Transverse colon (tissue), 4 donors: ENCODE results near the gene FBXL19. TPM values are rescaled to one million over a fixed set of nuclear protein-coding genes. Genes with fewer than 3 reads are reported as not detected.

Source experiments
- DNase-seq: peaks from one replicate; pipeline ENCODE4 v3.0.0-alpha.2; 2019
- H3K27ac ChIP-seq, 4 donors: fragments of 200-600 bp; sonication (generic); 2 replicates each; pipeline ENCODE4 v1.5.1; 2016 to 2018; ENCODE audit warnings: inconsistent platforms in 4 of 4
- H3K27me3 ChIP-seq: fragments of 200-600 bp; sonication (generic); 2 replicates; pipeline ENCODE4 v1.5.1; 2017; ENCODE audit warnings: inconsistent platforms
- H3K36me3 ChIP-seq, 4 donors: fragments of 200-600 bp; sonication (generic); 2 replicates each; pipeline ENCODE4 v1.5.1; 2017 to 2019; ENCODE audit warnings: inconsistent platforms in 4 of 4
- H3K4me1 ChIP-seq, 4 donors: fragments of 200-600 bp; sonication (generic); 2 replicates each; pipeline ENCODE4 v1.5.1; 2017 to 2020; ENCODE audit warnings: inconsistent platforms in 4 of 4
- H3K4me3 ChIP-seq, 4 donors: fragments of 200-600 bp; sonication (generic); 1 replicate in 1 of 4; 2 replicates in 3 of 4; pipeline versions ENCODE4 v1.5.1 to v1.6.1; 2017 to 2019; ENCODE audit warnings: inconsistent platforms in 4 of 4
- H3K9me3 ChIP-seq, 2 donors: fragments of 200-600 bp; sonication (generic); 2 replicates each; pipeline ENCODE4 v1.5.1; 2017 to 2019; ENCODE audit warnings: inconsistent platforms in 2 of 2
- EP300 ChIP-seq: sonication (generic); formaldehyde crosslinking; IDR thresholded peaks from one replicate; pipeline ENCODE4 v1.6.1; 2017; ENCODE audit warnings: antibody characterized with exemption, low read depth
- POLR2A ChIP-seq: fragments of 450-650 bp; IDR thresholded peaks from one replicate; pipeline ENCODE4 v1.6.1; 2016; ENCODE audit warnings: antibody characterized with exemption, mild to moderate bottlenecking, moderate library complexity
- POLR2AphosphoS5 ChIP-seq, 3 donors: sonication (generic); formaldehyde crosslinking; IDR thresholded peaks; one replicate each; pipeline ENCODE4 v1.6.1; 2016; ENCODE audit warnings: antibody characterized with exemption in 3 of 3
- WGBS, 2 donors: methylation state at CpG; one replicate each; pipeline ENCODE4 v1.1.5; 2018; ENCODE audit warnings: low coverage in 1 of 2; 5-methylcytosine and 5-hydroxymethylcytosine counted together
- in situ Hi-C, 4 donors: fragments of 200-750 bp; cut with MboI; loops; one replicate each; pipeline versions ENCODE4 v1.15.0 to v1.15.1; 2017; ENCODE audit warnings: low sequenced_read_pairs in 3 of 4, low pct_ligation_motif_present in 1 of 4, low pct_unique_long_range_greater_than_20kb in 1 of 4
- intact Hi-C: fragments of 100-400 bp; cut with DNase I; formaldehyde crosslinking; loops from one replicate; pipeline ENCODE4 v1.15.1; 2023; ENCODE audit warnings: low total_unique reads
- total RNA-seq, 4 donors: library from RNA; depleted of rRNA; stranded (reverse); fragments of >200 nt; gene quantifications; one replicate each; pipeline ENCODE4 v1.1.0, GENCODE V29; 2016
- TF ChIP-seq, protein P1 (sequence below), 5 experiments: fragments of 200-600 bp in 3 of 5; fragments of 450-650 bp in 2 of 5; sonication (generic) in 3 of 5; IDR thresholded peaks; 1 replicate in 2 of 5; 2 replicates in 3 of 5; pipeline ENCODE4 v1.5.1; 2016 to 2017; ENCODE audit warnings: antibody characterized with exemption in 5 of 5, inconsistent platforms in 3 of 5, mild to moderate bottlenecking in 2 of 5, moderate library complexity in 1 of 5

Gene FBXL19
- total RNA-seq, 4 donors from 2014 or later = 19.3 to 45.3 (median 20.3) TPM

DNA sequence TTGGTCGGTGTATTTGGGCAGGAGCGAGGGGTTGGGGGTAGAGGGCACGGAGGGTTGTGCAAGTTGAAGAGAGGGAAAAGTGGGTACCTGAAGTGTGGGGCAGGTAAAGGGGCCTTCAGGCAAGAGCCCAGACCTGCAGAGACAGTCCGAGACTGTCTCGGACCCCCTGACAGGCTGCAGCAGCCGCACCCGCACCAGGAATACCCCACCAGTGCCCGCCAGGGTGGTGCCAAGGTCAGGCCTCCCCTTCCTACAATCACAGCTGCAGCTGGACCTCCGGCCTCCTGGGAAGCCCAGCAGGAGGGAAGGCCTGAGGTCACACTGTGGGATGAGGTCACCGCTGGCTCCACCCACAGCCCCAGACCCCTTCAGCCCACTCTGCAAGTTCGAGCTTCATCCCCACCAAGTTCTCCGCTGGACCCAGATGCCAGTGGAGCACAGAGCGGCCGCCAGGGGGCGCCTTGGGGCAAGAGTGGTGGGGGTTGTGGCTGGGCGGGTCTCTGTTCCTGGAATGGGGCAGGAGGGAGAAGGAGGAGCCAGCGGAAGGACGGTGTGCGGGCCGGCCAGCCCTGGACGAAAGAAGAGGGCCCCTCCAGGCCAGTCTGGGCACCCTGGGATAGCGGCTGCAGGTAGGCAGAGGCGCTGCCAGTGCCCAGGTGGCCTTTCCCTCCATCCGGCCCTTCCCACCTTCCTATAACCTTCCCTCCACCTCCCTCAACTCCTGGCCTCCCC is 61.5 kb downstream of the FBXL19 start, which contains the start of gene HSD3B7:
HSD3B7 (plus strand) TSS at position 539 of the 732 bp plus-strand sequence. CDS start 452 bp downstream, outside the sequence.
- in situ Hi-C loops = loop anchor here (10.0 to 25.0 kb wide), 6 partner anchors 110 to 880 kb away; partner anchors contain the start of genes COX6A2 (in 2 of the 4), ZNF267 (in 2 of the 4), ZNF843 (in 2 of the 4) and ARMC5 (in 1 of the 4)
- H3K36me3 ChIP-seq = peaks cover 0 to 11% (median 4%) of the 10 kb centered on the region in 4 donors

DNA sequence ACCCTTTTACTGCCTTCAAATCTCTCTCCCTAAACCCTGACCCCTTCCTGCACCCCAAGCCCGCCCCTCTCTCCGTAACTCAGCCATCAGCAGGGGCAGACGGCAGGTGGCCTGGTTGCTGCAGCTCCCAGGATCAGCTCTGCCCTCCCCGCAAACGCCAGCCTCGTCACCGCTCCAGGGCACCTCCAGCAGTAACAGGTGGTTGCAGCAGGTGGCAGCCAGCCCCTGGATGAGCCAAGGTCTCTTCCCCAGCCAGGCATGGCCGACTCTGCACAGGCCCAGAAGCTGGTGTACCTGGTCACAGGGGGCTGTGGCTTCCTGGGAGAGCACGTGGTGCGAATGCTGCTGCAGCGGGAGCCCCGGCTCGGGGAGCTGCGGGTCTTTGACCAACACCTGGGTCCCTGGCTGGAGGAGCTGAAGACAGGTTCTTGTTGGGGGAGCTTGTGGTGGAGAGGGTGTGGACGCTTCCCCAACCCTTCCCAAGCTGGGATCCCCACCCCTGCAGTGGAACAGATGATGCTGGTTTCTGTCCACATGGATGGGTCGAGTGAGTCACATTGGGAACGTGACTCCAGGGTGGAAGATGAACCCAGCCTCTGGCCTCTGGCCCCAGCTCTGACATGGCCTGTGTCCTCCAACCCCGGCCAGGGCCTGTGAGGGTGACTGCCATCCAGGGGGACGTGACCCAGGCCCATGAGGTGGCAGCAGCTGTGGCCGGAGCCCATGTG is 62.2 kb downstream of the FBXL19 start:
- in situ Hi-C loops = loop anchor here (10.0 to 25.0 kb wide), 6 partner anchors 109 to 879 kb away; partner anchors contain the start of genes COX6A2 (in 2 of the 4), ZNF267 (in 2 of the 4), ZNF843 (in 2 of the 4) and ARMC5 (in 1 of the 4)

More for the DNA sequence above, 61.5 kb downstream of the FBXL19 start, which contains the start of gene HSD3B7:
- H3K4me3 ChIP-seq = peak within 1 kb of the TSS; percentile 13 to 54 (median 40)
- DNase-seq = peak; percentile 93
- peaks cover 9 to 12% (median 10%) of the 10 kb centered on the region in 4 donors for H3K4me1 ChIP-seq
- 28 to 79% methylated on average over 3 to 23 of the region's 24 CpGs for WGBS, 2 donors
- no peaks in the 10 kb centered on the region for H3K9me3 ChIP-seq
- H3K27me3 ChIP-seq = no peaks in the 10 kb centered on the region
- TF ChIP-seq, protein P1, sequence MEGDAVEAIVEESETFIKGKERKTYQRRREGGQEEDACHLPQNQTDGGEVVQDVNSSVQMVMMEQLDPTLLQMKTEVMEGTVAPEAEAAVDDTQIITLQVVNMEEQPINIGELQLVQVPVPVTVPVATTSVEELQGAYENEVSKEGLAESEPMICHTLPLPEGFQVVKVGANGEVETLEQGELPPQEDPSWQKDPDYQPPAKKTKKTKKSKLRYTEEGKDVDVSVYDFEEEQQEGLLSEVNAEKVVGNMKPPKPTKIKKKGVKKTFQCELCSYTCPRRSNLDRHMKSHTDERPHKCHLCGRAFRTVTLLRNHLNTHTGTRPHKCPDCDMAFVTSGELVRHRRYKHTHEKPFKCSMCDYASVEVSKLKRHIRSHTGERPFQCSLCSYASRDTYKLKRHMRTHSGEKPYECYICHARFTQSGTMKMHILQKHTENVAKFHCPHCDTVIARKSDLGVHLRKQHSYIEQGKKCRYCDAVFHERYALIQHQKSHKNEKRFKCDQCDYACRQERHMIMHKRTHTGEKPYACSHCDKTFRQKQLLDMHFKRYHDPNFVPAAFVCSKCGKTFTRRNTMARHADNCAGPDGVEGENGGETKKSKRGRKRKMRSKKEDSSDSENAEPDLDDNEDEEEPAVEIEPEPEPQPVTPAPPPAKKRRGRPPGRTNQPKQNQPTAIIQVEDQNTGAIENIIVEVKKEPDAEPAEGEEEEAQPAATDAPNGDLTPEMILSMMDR (IDR thresholded peaks at IDR 0.05) = peak; percentile 92 to 98 (median 94)
- TF ChIP-seq EP300 = no peak
- peak; percentile 42 for TF ChIP-seq POLR2A
- TF ChIP-seq POLR2AphosphoS5 (IDR thresholded peaks at IDR 0.05) = peak in 1 of 3 donors; percentile 23
- intact Hi-C loops = loop anchor here (5.0 kb wide), 1 partner anchor 157 kb away; no protein-coding TSS in a partner anchor
- H3K27ac ChIP-seq = peak within 1 kb of the TSS; percentile 68 to 83 (median 75)

DNA sequence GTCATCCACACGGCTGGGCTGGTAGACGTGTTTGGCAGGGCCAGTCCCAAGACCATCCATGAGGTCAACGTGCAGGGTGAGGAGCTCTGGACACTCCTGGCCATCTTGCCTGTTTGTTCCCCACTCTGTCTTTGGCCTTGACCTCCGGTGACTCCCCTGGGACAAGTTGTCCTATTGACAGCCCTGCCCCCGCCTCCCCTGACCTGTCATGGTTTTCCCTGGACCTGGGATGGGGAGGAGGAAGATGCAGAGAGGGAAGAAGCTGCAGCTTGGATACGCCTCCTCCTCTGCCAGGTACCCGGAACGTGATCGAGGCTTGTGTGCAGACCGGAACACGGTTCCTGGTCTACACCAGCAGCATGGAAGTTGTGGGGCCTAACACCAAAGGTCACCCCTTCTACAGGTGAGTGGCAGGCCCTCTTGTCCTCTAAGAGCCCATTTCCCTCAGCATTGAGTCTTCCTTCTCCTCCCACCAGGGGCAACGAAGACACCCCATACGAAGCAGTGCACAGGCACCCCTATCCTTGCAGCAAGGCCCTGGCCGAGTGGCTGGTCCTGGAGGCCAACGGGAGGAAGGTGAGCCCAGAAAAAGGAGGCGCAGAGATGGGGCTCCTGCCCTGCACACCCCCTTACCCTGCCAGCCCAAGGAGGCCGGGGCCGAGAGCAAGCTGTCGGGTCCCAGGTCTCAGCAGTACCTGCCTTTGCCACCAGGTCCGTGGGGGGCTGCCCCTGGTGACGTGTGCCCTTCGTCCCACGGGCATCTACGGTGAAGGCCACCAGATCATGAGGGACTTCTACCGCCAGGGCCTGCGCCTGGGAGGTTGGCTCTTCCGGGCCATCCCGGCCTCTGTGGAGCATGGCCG is 63.0 kb downstream of the FBXL19 start:
- in situ Hi-C loops = loop anchor here (10.0 to 25.0 kb wide), 6 partner anchors 108 to 878 kb away; partner anchors contain the start of genes COX6A2 (in 2 of the 4), ZNF267 (in 2 of the 4), ZNF843 (in 2 of the 4) and ARMC5 (in 1 of the 4)
- H3K27ac ChIP-seq = peak overlapping the region in 1 of 4 donors; percentile 68
- WGBS, 2 donors = 91 to 100% methylated on average over 3 to 25 of the region's 29 CpGs

More for the DNA sequence above, 62.2 kb downstream of the FBXL19 start:
- WGBS, 2 donors = 46 to 70% methylated on average over 2 to 20 of the region's 20 CpGs
- Histone ChIP-seq H3K36me3 (peaks cover 0 to 4% (median under 1%) of the 10 kb centered on the region in 4 donors), H3K4me3 (peak overlapping the region; percentile 13 to 54 (median 40)), H3K4me1 (peaks cover 9 to 12% (median 10%) of the 10 kb centered on the region in 4 donors), H3K9me3 (no peaks in the 10 kb centered on the region), H3K27me3 (no peaks in the 10 kb centered on the region), H3K27ac (peak overlapping the region; percentile 68 to 83 (median 75))
- intact Hi-C loops = loop anchor here (5.0 kb wide), 1 partner anchor 157 kb away; no protein-coding TSS in a partner anchor
- peak; percentile 82 for DNase-seq
- TF ChIP-seq POLR2AphosphoS5 (IDR thresholded peaks at IDR 0.05) (no peak), POLR2A (no peak)
- TF ChIP-seq, protein P1 (IDR thresholded peaks at IDR 0.05) = no peak

More for the DNA sequence above, 63.0 kb downstream of the FBXL19 start:
- intact Hi-C loops = loop anchor here (5.0 kb wide), 1 partner anchor 156 kb away; no protein-coding TSS in a partner anchor
- no peaks in the 10 kb centered on the region for H3K27me3 ChIP-seq
- peaks cover 9 to 12% (median 10%) of the 10 kb centered on the region in 4 donors for H3K4me1 ChIP-seq
- H3K4me3 ChIP-seq = no peak overlapping the region
- no peaks in the 10 kb centered on the region for H3K36me3 ChIP-seq
- TF ChIP-seq POLR2A = no peak
- TF ChIP-seq, protein P1 (IDR thresholded peaks at IDR 0.05) = no peak
- TF ChIP-seq POLR2AphosphoS5 (IDR thresholded peaks at IDR 0.05) = no peak
- TF ChIP-seq EP300 = no peak
- H3K9me3 ChIP-seq = no peaks in the 10 kb centered on the region
- no peak for DNase-seq
